MM.1S (cell line): ENCODE measurements around the gene MARCKSL1.

Experiments
- EZH2phosphoT487 ChIP-seq: fragments of 300-600 bp; sonication (generic); IDR thresholded peaks from 2 replicates; pipeline ENCODE4 v1.6.1; 2018; ENCODE audit warnings: antibody characterized with exemption, low read length
- TF ChIP-seq, protein P1 (sequence below): fragments of 300-600 bp; sonication (generic); IDR thresholded peaks from 2 replicates; pipeline ENCODE4 v1.5.1; 2016; ENCODE audit warnings: antibody characterized with exemption, low read length, mixed read lengths

DNA sequence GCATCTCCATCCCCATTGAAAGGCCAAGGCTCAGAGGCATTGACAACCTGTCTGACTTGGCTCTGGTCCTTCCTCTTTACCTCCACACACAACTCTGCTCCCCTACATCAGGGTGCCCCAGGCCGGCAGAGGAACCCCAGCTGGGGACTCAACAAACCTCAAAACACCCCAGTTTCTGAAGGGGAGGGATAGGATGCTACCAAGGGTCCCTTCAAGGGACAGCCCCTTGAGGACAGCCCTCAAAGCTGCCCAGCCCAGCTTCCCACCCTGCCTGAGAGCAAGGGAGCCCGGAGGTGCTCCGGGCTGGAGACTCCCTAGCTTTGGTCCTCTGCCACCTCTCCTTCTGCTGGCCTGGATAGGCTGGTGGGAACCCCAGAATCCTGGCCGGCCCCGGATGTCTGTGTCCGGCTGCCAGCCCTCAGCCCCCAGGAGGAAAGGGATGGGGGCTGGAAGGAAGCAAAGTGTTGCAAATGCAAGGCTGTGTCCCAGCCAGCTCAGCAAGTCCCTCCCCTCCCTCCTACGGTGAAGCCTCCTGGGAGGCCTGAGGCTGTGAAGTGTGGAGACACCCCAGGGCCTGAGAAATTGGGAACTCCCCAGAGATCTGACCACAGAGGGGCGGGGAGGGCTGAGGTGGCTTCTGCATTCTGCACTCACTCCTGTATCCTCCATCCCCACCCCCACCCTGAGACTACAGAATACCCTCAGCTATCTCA, 1.1 kb upstream of the MARCKSL1 start:
- TF ChIP-seq, protein P1, sequence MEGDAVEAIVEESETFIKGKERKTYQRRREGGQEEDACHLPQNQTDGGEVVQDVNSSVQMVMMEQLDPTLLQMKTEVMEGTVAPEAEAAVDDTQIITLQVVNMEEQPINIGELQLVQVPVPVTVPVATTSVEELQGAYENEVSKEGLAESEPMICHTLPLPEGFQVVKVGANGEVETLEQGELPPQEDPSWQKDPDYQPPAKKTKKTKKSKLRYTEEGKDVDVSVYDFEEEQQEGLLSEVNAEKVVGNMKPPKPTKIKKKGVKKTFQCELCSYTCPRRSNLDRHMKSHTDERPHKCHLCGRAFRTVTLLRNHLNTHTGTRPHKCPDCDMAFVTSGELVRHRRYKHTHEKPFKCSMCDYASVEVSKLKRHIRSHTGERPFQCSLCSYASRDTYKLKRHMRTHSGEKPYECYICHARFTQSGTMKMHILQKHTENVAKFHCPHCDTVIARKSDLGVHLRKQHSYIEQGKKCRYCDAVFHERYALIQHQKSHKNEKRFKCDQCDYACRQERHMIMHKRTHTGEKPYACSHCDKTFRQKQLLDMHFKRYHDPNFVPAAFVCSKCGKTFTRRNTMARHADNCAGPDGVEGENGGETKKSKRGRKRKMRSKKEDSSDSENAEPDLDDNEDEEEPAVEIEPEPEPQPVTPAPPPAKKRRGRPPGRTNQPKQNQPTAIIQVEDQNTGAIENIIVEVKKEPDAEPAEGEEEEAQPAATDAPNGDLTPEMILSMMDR: no peak
- TF ChIP-seq EZH2phosphoT487: no peak
